MM.1S (cell line): ENCODE data around the gene IFTAP.
"Not testable (repeated sequence)": the region's sequence is repeated elsewhere in the genome, so short reads cannot be mapped to it uniquely, and the experiment has no call there.

Experiments used
- DNase-seq: peaks from one replicate; pipeline ENCODE4 v3.0.0-alpha.2; 2015
- H2AFZ ChIP-seq: fragments of 300-600 bp; sonication (generic); 2 replicates; pipeline ENCODE4 v1.6.0; 2016; ENCODE audit warnings: antibody characterized with exemption, low read length
- H3F3A ChIP-seq: fragments of 300-600 bp; sonication (generic); 2 replicates; pipeline ENCODE4 v1.6.1; 2016; ENCODE audit warnings: mild to moderate bottlenecking, antibody characterized with exemption, low read length, moderate library complexity, mixed read lengths; ENCODE audit not compliant: insufficient read depth
- H3K27ac ChIP-seq: fragments of 300-600 bp; sonication (generic); 2 replicates; pipeline ENCODE4 v1.5.1; 2016; ENCODE audit warnings: mild to moderate bottlenecking, low read length
- H3K27me3 ChIP-seq: fragments of 300-600 bp; sonication (generic); replicated peaks from 2 replicates; pipeline ENCODE4 v1.6.0; 2016; ENCODE audit warnings: low read length; ENCODE audit not compliant: insufficient read depth
- H3K36me3 ChIP-seq: fragments of 300-600 bp; sonication (generic); replicated peaks from 2 replicates; pipeline ENCODE4 v1.6.1; 2016; ENCODE audit warnings: mild to moderate bottlenecking, low read length, mixed read lengths; ENCODE audit not compliant: insufficient read depth
- H3K4me1 ChIP-seq: fragments of 300-600 bp; sonication (generic); 2 replicates; pipeline ENCODE4 v1.6.1; 2016; ENCODE audit warnings: low read length, mixed read lengths
- H3K4me2 ChIP-seq: fragments of 300-600 bp; sonication (generic); 2 replicates; pipeline ENCODE4 v1.6.0; 2016; ENCODE audit warnings: low read depth, low read length
- H3K4me3 ChIP-seq: fragments of 300-600 bp; sonication (generic); 2 replicates; pipeline ENCODE4 v1.5.1; 2016; ENCODE audit warnings: low read length, mixed read lengths
- H3K79me2 ChIP-seq: fragments of 300-600 bp; sonication (generic); 2 replicates; pipeline ENCODE4 v1.6.1; 2016; ENCODE audit warnings: mixed run types, low read length, mixed read lengths
- H3K9ac ChIP-seq: fragments of 300-600 bp; sonication (generic); 2 replicates; pipeline ENCODE4 v1.6.1; 2016; ENCODE audit warnings: low read length, mixed read lengths
- H3K9me2 ChIP-seq: fragments of 300-600 bp; sonication (generic); replicated peaks from 2 replicates; pipeline ENCODE4 v1.6.1; 2016; ENCODE audit warnings: mild to moderate bottlenecking, low read length, mixed read lengths; ENCODE audit not compliant: insufficient read depth
- H3K9me3 ChIP-seq: fragments of 300-600 bp; sonication (generic); replicated peaks from 2 replicates; pipeline ENCODE4 v1.6.1; 2016; ENCODE audit warnings: mild to moderate bottlenecking, low read length, mixed read lengths; ENCODE audit not compliant: insufficient read depth
- H4K20me1 ChIP-seq: fragments of 300-600 bp; sonication (generic); 2 replicates; pipeline ENCODE4 v1.6.1; 2016; ENCODE audit warnings: mild to moderate bottlenecking, low read length, moderate library complexity, mixed read lengths; ENCODE audit not compliant: insufficient read depth
- EZH2 ChIP-seq: fragments of 300-600 bp; sonication (generic); optimal IDR thresholded peaks from 2 replicates; pipeline ENCODE3; 2017; ENCODE audit warnings: low read depth, mild to moderate bottlenecking, antibody characterized with exemption, low read length, mixed read lengths
- EZH2phosphoT487 ChIP-seq: fragments of 300-600 bp; sonication (generic); IDR thresholded peaks from 2 replicates; pipeline ENCODE4 v1.6.1; 2018; ENCODE audit warnings: antibody characterized with exemption, low read length
- TF ChIP-seq, protein P1 (sequence below): fragments of 300-600 bp; sonication (generic); IDR thresholded peaks from 2 replicates; pipeline ENCODE4 v1.5.1; 2016; ENCODE audit warnings: antibody characterized with exemption, low read length, mixed read lengths

Gene IFTAP

DNA sequence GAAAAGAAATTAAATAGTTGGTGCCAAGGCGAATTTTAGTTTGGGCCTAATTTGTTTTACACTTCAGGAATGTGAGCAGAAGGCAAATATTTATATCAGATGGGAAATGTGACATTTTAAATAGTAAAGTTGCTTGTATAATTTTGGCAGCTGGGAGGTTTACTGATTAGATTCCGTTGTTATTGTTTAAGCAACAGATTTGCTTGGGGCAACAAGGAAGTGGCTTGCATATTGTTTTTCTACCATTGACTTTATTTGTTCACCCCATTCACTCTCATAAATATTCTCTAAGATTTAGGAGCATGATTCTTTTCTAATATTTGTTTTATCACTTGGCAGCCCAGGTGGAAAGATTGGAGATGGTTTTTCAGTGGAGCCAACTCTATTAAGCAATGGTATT, 44.3 kb downstream of the IFTAP start:
- Histone ChIP-seq H3K9ac (no peak overlapping the region), H3K4me3 (no peak overlapping the region), H3K27ac (no peak overlapping the region), H4K20me1 (no peaks in the 10 kb centered on the region), H3K4me2 (no peak overlapping the region), H3F3A (no peaks in the 10 kb centered on the region), H3K9me3 (no peaks in the 10 kb centered on the region), H2AFZ (no peak overlapping the region), H3K79me2 (no peaks in the 10 kb centered on the region), H3K9me2 (no peaks in the 10 kb centered on the region), H3K27me3 (no peaks in the 10 kb centered on the region), H3K4me1 (no peaks in the 10 kb centered on the region), H3K36me3 (no peaks in the 10 kb centered on the region)
- DNase-seq, result no peak
- TF ChIP-seq EZH2phosphoT487 (no peak), EZH2 (no peak)
- TF ChIP-seq, protein P1, sequence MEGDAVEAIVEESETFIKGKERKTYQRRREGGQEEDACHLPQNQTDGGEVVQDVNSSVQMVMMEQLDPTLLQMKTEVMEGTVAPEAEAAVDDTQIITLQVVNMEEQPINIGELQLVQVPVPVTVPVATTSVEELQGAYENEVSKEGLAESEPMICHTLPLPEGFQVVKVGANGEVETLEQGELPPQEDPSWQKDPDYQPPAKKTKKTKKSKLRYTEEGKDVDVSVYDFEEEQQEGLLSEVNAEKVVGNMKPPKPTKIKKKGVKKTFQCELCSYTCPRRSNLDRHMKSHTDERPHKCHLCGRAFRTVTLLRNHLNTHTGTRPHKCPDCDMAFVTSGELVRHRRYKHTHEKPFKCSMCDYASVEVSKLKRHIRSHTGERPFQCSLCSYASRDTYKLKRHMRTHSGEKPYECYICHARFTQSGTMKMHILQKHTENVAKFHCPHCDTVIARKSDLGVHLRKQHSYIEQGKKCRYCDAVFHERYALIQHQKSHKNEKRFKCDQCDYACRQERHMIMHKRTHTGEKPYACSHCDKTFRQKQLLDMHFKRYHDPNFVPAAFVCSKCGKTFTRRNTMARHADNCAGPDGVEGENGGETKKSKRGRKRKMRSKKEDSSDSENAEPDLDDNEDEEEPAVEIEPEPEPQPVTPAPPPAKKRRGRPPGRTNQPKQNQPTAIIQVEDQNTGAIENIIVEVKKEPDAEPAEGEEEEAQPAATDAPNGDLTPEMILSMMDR, result no peak

DNA sequence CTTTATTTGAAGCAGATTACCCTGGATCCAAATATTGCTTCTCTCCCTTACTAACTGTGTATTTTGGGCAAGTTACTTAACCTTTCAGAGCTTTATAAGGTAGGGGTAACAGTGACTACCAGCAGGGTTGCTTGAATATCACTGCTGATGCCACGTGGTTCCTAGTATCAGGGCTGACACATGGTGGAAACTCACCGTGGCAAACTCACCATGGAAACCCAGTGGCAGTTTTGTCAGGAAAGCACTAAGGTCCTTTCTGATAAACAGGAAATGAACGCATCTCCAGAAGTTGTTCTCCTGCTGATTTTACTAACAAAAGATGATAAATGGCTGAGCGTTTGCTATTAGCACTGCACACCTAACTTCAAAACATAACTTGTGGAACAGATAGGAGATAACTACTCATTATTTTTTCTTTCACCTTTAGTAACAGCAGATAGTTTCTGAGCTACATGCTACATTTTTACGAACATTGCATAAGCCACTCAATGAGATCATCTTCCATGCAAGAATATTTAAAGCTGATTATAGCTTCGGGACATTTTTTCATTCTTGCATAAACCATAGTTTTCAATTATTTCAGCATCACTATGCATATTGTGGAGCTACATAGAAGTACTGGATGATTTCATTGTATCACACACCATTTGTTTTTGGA, 63.4 kb downstream of the IFTAP start:
- Histone ChIP-seq H3K4me3 (no peak overlapping the region), H3K9ac (no peak overlapping the region), H3K36me3 (no peaks in the 10 kb centered on the region), H3K27ac (no peak overlapping the region), H2AFZ (no peak overlapping the region), H3K79me2 (no peaks in the 10 kb centered on the region), H4K20me1 (no peaks in the 10 kb centered on the region), H3K9me3 (no peaks in the 10 kb centered on the region), H3K9me2 (no peaks in the 10 kb centered on the region), H3K4me2 (no peak overlapping the region), H3K27me3 (no peaks in the 10 kb centered on the region), H3F3A (no peaks in the 10 kb centered on the region), H3K4me1 (no peaks in the 10 kb centered on the region)
- no peak for DNase-seq
- TF ChIP-seq, protein P1, result no peak
- no peak for TF ChIP-seq EZH2phosphoT487
- TF ChIP-seq EZH2, result no peak

- H3F3A ChIP-seq, H3K4me3 ChIP-seq, H3K27ac ChIP-seq, H4K20me1 ChIP-seq, H3K4me1 ChIP-seq, H3K9me2 ChIP-seq, H3K27me3 ChIP-seq, DNase-seq, H2AFZ ChIP-seq, H3K9ac ChIP-seq, H3K9me3 ChIP-seq, H3K36me3 ChIP-seq, H3K4me2 ChIP-seq, H3K79me2 ChIP-seq: not testable (repeated sequence)
Measured at GRCh38 chr11:36661359-36661758, 67.1 kb downstream of the IFTAP start.

GRCh38 chr11:36672815-36673450, 78.6 kb downstream of the IFTAP start:
- H3K27me3 ChIP-seq, result no peaks in the 10 kb centered on the region
- no peak overlapping the region for H3K4me2 ChIP-seq
- no peaks in the 10 kb centered on the region for H3K4me1 ChIP-seq
- H3K79me2 ChIP-seq, result no peaks in the 10 kb centered on the region
- H3F3A ChIP-seq, result no peaks in the 10 kb centered on the region
- no peak overlapping the region for H3K27ac ChIP-seq
- no peaks in the 10 kb centered on the region for H3K36me3 ChIP-seq
- no peak overlapping the region for H3K9ac ChIP-seq
- no peaks in the 10 kb centered on the region for H4K20me1 ChIP-seq
- peak; percentile 31 for DNase-seq
- H3K4me3 ChIP-seq, result no peak overlapping the region
- H3K9me3 ChIP-seq, result no peaks in the 10 kb centered on the region
- no peak overlapping the region for H2AFZ ChIP-seq
- no peak for TF ChIP-seq EZH2phosphoT487
- TF ChIP-seq, protein P1, result peak; percentile 76
- no peak for TF ChIP-seq EZH2
- no peaks in the 10 kb centered on the region for H3K9me2 ChIP-seq

DNA sequence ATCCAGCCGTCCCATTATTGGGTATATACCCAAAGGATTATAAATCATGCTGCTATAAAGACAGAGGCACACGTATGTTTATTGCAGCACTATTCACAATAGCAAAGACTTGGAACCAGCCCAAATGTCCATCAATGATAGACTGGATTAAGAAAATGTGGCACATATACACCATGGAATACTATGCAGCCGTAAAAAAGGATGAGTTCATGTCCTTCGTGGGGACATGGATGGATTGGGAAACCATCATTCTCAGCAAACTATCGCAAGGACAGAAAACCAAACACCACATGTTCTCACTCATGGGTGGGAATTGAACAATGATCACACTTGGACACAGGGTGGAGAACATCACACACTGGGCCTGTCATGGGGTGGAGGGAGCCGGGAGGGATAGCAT, 85.2 kb downstream of the IFTAP start:
- H3K27ac ChIP-seq, DNase-seq, H3K4me3 ChIP-seq, H3K27me3 ChIP-seq, H4K20me1 ChIP-seq, H2AFZ ChIP-seq, H3K9me3 ChIP-seq, H3K36me3 ChIP-seq, H3K4me2 ChIP-seq, H3K9ac ChIP-seq, H3F3A ChIP-seq, H3K4me1 ChIP-seq, H3K9me2 ChIP-seq, H3K79me2 ChIP-seq: not testable (repeated sequence)
